ENCODE results near the gene EIF4A2. TPM values are rescaled to one million over a fixed set of nuclear protein-coding genes. Genes with fewer than 3 reads are reported as not detected.

The EIF4A2 gene
- total RNA-seq, 1 donor from 2014 or later: 1,764 TPM

DNA sequence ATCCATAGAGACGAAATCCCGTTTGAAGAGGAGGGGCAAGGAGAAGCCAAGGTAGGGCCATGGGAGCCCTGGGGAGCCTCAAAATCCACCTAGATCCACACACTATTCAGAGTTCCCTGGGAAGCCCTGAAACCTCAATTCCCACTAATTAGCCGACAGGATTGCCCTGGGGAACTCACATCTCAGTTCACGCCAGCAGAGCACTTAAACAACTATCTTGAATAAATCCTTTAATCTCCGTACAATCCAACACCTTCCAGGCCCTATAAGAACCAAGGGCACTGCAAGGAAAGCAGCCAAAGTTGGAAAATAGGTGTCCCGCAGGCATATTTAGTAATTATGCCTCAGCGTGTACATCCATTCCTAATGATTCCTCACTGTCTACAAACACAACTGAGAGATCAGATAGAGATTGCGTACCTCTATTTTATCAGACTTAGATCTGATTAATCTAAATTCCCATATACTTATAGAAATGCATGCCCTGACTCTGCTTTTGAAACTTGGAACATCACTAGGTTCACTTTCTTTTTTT is 25.6 kb upstream of the EIF4A2 start:
- Histone ChIP-seq H3K4me3 (no peak overlapping the region), H3K9me3 (ENCODE audit: low read depth) (no peaks in the 10 kb centered on the region), H3K4me2 (no peak overlapping the region), H3K36me3 (no peaks in the 10 kb centered on the region), H3F3A (ENCODE audit: low read depth) (no peaks in the 10 kb centered on the region), H3K79me2 (ENCODE audit: low read depth) (no peaks in the 10 kb centered on the region), H2AFZ (replicated peaks) (no peak overlapping the region), H3K4me1 (no peaks in the 10 kb centered on the region), H3K27ac (no peak overlapping the region), H3K27me3 (no peaks in the 10 kb centered on the region), H3K9ac (no peak overlapping the region), H4K20me1 (ENCODE audit: low read depth) (no peaks in the 10 kb centered on the region)
- DNase-seq (ENCODE audit: low spot score): peak; percentile 36
- H3K27me3 Mint-ChIP-seq (ENCODE audit: insufficient read depth, low read depth): peaks cover 2% of the 10 kb centered on the region
- H3K36me3 Mint-ChIP-seq: no peaks in the 10 kb centered on the region
- no peak overlapping the region for H3K27ac Mint-ChIP-seq
- peaks cover 6% of the 10 kb centered on the region for H3K4me1 Mint-ChIP-seq
- H3K9me3 Mint-ChIP-seq: no peaks in the 10 kb centered on the region
- TF ChIP-seq EZH2 (IDR thresholded peaks at IDR 0.05): no peak
- H3K4me3 Mint-ChIP-seq: no peak overlapping the region

DNA sequence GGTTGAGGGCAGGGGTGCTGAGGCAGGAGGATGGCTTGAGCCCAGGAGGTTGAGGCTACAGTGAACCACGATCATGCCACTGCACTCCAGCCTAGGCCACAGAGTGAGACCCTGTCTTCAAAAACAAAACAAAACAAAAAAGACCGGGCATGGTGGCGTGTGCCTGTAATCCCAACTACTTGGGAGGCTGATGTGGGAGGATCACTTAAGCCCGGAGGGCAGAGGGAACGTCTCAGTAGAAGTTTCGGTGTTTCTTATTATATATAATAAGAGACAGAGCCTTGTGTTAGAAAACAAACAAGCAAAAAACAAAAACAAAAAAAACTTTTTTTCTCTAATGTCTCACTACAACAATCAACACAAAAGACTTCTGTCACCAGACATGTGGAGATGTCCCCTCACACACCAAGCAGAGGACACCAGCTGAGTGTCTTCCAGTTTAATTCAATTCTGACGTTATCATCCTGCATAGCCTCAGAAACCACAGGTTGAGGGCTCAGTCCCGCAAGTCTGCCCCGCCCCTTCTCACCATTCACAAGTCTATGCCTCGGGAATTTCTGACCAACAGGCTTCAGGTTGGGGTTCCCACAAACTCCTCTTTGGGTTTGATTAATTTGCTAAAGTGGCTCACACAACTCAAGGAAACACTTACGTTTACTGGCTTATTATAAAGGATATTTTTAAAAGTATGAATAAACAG is 24.0 kb upstream of the EIF4A2 start:
- Mint-ChIP-seq H3K27ac (no peak overlapping the region), H3K9me3 (no peaks in the 10 kb centered on the region), H3K4me3 (no peak overlapping the region), H3K4me1 (peaks cover 6% of the 10 kb centered on the region), H3K27me3 (ENCODE audit: insufficient read depth, low read depth) (peaks cover 4% of the 10 kb centered on the region), H3K36me3 (no peaks in the 10 kb centered on the region)
- Histone ChIP-seq H3K27ac (no peak overlapping the region), H3K27me3 (no peaks in the 10 kb centered on the region), H3K4me2 (no peak overlapping the region), H2AFZ (replicated peaks) (no peak overlapping the region), H3K9me3 (ENCODE audit: low read depth) (no peaks in the 10 kb centered on the region), H3F3A (ENCODE audit: low read depth) (no peaks in the 10 kb centered on the region), H3K4me1 (no peaks in the 10 kb centered on the region), H3K9ac (no peak overlapping the region), H3K36me3 (no peaks in the 10 kb centered on the region), H3K4me3 (no peak overlapping the region), H3K79me2 (ENCODE audit: low read depth) (no peaks in the 10 kb centered on the region), H4K20me1 (ENCODE audit: low read depth) (no peaks in the 10 kb centered on the region)
- no peak for DNase-seq (ENCODE audit: low spot score)
- TF ChIP-seq, protein P1, sequence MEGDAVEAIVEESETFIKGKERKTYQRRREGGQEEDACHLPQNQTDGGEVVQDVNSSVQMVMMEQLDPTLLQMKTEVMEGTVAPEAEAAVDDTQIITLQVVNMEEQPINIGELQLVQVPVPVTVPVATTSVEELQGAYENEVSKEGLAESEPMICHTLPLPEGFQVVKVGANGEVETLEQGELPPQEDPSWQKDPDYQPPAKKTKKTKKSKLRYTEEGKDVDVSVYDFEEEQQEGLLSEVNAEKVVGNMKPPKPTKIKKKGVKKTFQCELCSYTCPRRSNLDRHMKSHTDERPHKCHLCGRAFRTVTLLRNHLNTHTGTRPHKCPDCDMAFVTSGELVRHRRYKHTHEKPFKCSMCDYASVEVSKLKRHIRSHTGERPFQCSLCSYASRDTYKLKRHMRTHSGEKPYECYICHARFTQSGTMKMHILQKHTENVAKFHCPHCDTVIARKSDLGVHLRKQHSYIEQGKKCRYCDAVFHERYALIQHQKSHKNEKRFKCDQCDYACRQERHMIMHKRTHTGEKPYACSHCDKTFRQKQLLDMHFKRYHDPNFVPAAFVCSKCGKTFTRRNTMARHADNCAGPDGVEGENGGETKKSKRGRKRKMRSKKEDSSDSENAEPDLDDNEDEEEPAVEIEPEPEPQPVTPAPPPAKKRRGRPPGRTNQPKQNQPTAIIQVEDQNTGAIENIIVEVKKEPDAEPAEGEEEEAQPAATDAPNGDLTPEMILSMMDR (IDR thresholded peaks at IDR 0.05): no peak
- TF ChIP-seq EZH2 (IDR thresholded peaks at IDR 0.05) (no peak), EZH2phosphoT487 (IDR thresholded peaks at IDR 0.05) (no peak)

DNA sequence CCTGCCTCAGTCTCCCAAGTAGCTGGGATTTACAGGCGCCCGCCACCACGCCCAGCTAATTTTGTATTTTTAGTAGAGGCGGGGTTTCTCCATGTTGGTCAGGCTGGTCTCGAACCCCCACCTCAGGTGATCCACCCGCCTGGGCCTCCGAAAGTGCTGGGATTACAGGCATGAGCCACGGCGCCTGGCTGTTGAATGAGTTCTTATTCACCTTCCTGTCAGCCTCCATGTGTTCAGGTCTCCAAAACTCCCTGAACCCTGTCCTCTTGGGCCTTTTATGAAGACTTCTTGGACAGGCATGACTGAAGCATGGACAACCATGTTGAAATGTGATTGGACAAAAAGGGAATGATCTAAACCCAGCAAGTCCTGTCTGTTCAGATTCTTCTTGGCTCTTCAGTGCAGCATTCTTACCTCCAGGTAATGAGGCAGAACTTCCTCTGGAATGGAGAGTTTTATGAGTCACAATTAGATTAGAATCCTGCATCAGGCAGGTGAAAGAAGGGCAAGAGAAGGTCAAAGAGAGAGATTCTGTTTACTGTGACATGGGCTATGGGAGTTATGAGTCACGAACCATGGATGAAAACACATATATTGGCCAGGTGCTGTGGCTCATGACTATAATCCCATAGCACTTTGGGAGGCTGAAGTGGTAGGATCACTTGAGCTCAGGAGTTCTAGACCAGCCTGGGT is 23.1 kb upstream of the EIF4A2 start:
- no peaks in the 10 kb centered on the region for H3K36me3 ChIP-seq
- H4K20me1 ChIP-seq (ENCODE audit: low read depth): no peaks in the 10 kb centered on the region
- H3K27me3 ChIP-seq: no peaks in the 10 kb centered on the region
- DNase-seq (ENCODE audit: low spot score): no peak
- no peak for TF ChIP-seq EZH2 (IDR thresholded peaks at IDR 0.05)
- no peak for TF ChIP-seq EZH2phosphoT487 (IDR thresholded peaks at IDR 0.05)
- TF ChIP-seq, protein P1 (IDR thresholded peaks at IDR 0.05): no peak
- no peak overlapping the region for H3K4me2 ChIP-seq
- H3K9ac ChIP-seq: no peak overlapping the region
- no peak overlapping the region for H3K4me3 Mint-ChIP-seq
- H3F3A ChIP-seq (ENCODE audit: low read depth): no peaks in the 10 kb centered on the region
- H3K27me3 Mint-ChIP-seq (ENCODE audit: insufficient read depth, low read depth): peaks cover 2% of the 10 kb centered on the region
- H3K9me3 Mint-ChIP-seq: peaks cover 3% of the 10 kb centered on the region
- H3K27ac ChIP-seq: no peak overlapping the region
- H3K4me1 Mint-ChIP-seq: peaks cover 6% of the 10 kb centered on the region
- no peaks in the 10 kb centered on the region for H3K9me3 ChIP-seq (ENCODE audit: low read depth)
- H2AFZ ChIP-seq (replicated peaks): no peak overlapping the region
- no peak overlapping the region for H3K4me3 ChIP-seq
- no peaks in the 10 kb centered on the region for H3K79me2 ChIP-seq (ENCODE audit: low read depth)
- H3K36me3 Mint-ChIP-seq: no peaks in the 10 kb centered on the region
- no peaks in the 10 kb centered on the region for H3K4me1 ChIP-seq
- no peak overlapping the region for H3K27ac Mint-ChIP-seq

Measured in neural progenitor cell (in vitro differentiated cells).